ENCODE results near the gene FREM3. TPM values are rescaled to one million over a fixed set of nuclear protein-coding genes. Genes with fewer than 3 reads are reported as not detected.
"Not testable (repeated sequence)": the region's sequence is repeated elsewhere in the genome, so short reads cannot be mapped to it uniquely, and the experiment has no call there.

FREM3 gene
- total RNA-seq, 4 donors from 2014 or later, result not detected

DNA sequence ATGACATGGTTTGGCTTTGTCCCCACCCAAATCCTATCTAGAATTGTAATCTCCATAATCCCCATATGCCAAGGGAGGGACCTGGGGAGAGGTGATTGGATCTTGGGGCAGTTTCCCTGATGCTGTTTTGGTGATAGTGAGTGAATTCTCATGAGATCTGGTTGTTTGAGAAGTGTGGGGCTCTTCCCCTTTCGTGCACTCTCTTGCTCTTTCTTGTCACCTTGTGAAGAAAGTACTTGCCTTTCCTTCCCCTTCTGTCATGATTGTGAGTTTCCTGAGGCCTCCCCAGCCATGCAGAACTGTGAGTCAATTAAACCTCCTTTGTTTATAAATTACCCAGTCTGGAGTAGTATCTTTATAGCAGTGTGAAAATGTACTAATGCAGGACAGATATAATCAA lies 36.4 kb upstream of the FREM3 start:
- TF ChIP-seq, protein P1, sequence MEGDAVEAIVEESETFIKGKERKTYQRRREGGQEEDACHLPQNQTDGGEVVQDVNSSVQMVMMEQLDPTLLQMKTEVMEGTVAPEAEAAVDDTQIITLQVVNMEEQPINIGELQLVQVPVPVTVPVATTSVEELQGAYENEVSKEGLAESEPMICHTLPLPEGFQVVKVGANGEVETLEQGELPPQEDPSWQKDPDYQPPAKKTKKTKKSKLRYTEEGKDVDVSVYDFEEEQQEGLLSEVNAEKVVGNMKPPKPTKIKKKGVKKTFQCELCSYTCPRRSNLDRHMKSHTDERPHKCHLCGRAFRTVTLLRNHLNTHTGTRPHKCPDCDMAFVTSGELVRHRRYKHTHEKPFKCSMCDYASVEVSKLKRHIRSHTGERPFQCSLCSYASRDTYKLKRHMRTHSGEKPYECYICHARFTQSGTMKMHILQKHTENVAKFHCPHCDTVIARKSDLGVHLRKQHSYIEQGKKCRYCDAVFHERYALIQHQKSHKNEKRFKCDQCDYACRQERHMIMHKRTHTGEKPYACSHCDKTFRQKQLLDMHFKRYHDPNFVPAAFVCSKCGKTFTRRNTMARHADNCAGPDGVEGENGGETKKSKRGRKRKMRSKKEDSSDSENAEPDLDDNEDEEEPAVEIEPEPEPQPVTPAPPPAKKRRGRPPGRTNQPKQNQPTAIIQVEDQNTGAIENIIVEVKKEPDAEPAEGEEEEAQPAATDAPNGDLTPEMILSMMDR (IDR thresholded peaks at IDR 0.05), result no peak
- TF ChIP-seq POLR2A (IDR thresholded peaks at IDR 0.05) (no peak), EP300 (IDR thresholded peaks at IDR 0.05) (no peak)
- Histone ChIP-seq H3K4me3 (no peak overlapping the region), H3K4me1 (no peaks in the 10 kb centered on the region), H3K36me3 (no peaks in the 10 kb centered on the region), H3K27me3 (no peaks in the 10 kb centered on the region), H3K9me3 (no peaks in the 10 kb centered on the region), H3K27ac (no peak overlapping the region)
- no peak for DNase-seq (ENCODE audit: low spot score in 2 of 2)
- WGBS, 2 donors, result 48 to 50% methylated on average over 1 of the region's 1 CpG

DNA sequence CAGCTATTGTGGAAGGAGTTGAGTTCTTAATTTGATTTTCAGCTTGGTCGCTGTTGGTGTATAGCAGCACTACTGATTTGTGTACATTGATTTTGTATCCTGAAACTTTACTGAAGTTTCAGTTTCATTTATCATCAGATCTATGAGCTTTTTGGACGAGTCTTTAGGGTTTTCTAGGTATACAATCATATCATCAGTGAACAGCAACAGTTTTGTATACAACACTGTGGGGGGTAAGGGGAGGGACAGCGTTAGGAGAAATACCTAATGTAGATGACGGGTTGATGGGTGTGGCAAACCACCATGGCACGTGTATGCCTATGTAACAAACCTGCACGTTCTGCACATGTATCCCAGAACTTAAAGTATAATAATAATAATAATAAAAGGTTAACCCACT lies 35.6 kb upstream of the FREM3 start:
- not testable (repeated sequence) for H3K27me3 ChIP-seq; H3K4me3 ChIP-seq; H3K36me3 ChIP-seq; DNase-seq (ENCODE audit: low spot score in 2 of 2); H3K27ac ChIP-seq; H3K9me3 ChIP-seq; H3K4me1 ChIP-seq
- 59 to 73% methylated on average over 6 of the region's 6 CpGs for WGBS, 2 donors

DNA sequence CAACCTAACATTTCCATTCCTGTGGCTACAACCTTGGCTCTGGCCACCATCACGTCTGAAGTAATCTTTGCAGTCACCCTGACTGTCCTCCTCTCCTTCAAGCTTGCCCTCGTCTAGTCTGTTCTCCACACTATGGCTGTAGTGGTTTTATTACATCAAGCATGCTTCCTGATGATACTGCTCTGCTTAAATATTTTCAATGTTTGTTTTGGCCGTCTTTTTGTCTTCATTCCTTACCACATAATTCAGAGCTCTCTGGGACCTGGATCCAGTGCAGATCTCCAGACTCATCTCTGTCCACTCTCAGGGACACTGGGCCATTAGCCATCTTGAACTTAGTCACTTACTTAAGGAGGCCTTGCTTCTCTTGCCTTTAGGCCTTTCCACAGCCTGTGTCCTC lies 27.7 kb upstream of the FREM3 start:
- WGBS, 2 donors, result 36 to 52% methylated on average over 3 of the region's 3 CpGs
- TF ChIP-seq POLR2A (IDR thresholded peaks at IDR 0.05) (no peak), EP300 (IDR thresholded peaks at IDR 0.05) (no peak)
- TF ChIP-seq, protein P1 (IDR thresholded peaks at IDR 0.05), result no peak
- DNase-seq (ENCODE audit: low spot score in 2 of 2), result no peak
- no peaks in the 10 kb centered on the region for H3K4me1 ChIP-seq
- H3K27me3 ChIP-seq, result no peaks in the 10 kb centered on the region
- no peaks in the 10 kb centered on the region for H3K9me3 ChIP-seq
- H3K36me3 ChIP-seq, result no peaks in the 10 kb centered on the region
- H3K4me3 ChIP-seq, result no peak overlapping the region
- no peak overlapping the region for H3K27ac ChIP-seq

DNA sequence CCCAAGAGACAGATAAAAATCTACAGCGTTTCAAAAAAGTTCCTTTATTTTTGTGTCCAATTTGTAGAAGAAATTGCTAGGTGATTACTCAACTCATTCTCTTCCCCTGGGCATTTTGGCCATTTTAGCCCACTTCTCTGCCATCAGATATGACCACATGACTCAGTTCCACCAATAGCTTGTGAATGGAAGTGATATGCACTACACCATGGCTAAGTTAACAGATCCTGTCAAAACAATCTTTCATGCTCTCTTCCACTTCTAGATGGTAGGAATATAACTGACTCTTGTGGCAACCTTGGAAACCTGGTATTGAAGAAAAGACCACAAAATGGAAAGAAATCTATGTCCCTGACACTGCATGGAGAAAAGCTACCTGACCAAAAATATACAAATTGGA lies 26.2 kb upstream of the FREM3 start:
- Histone ChIP-seq H3K9me3 (no peaks in the 10 kb centered on the region), H3K4me1 (no peaks in the 10 kb centered on the region), H3K36me3 (no peaks in the 10 kb centered on the region), H3K4me3 (no peak overlapping the region), H3K27me3 (no peaks in the 10 kb centered on the region), H3K27ac (no peak overlapping the region)
- DNase-seq (ENCODE audit: low spot score in 2 of 2), result no peak
- TF ChIP-seq, protein P1 (IDR thresholded peaks at IDR 0.05), result no peak
- TF ChIP-seq EP300 (IDR thresholded peaks at IDR 0.05), result no peak
- no peak for TF ChIP-seq POLR2A (IDR thresholded peaks at IDR 0.05)
- WGBS, 2 donors, result 58 to 64% methylated on average over 1 of the region's 1 CpG

DNA sequence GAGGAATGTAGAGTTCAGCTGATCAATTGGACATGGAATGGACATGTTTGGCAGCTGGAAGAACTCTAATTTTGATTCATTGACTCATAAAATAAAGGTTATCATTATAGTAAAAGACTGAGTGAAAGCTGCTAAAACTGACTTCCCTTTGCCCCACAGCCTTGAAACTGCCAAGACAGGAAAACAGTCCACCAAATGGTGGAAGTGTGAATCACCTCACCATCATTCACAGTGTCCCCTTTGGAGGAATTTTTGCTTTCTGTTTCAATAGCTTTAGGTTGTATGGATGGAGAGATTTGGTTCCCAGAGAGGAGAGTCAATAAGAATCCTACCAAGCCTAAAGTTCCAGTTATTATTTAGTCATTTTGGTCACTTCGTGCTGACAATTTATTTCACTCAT lies 20.8 kb upstream of the FREM3 start:
- Histone ChIP-seq H3K4me3 (no peak overlapping the region), H3K27me3 (no peaks in the 10 kb centered on the region), H3K4me1 (no peaks in the 10 kb centered on the region), H3K36me3 (no peaks in the 10 kb centered on the region), H3K9me3 (no peaks in the 10 kb centered on the region), H3K27ac (no peak overlapping the region)
- TF ChIP-seq POLR2A (IDR thresholded peaks at IDR 0.05), result no peak
- no peak for TF ChIP-seq EP300 (IDR thresholded peaks at IDR 0.05)
- TF ChIP-seq, protein P1 (IDR thresholded peaks at IDR 0.05), result no peak
- WGBS, 2 donors, result 83 to 87% methylated on average over 1 of the region's 1 CpG
- no peak for DNase-seq (ENCODE audit: low spot score in 2 of 2)

DNA sequence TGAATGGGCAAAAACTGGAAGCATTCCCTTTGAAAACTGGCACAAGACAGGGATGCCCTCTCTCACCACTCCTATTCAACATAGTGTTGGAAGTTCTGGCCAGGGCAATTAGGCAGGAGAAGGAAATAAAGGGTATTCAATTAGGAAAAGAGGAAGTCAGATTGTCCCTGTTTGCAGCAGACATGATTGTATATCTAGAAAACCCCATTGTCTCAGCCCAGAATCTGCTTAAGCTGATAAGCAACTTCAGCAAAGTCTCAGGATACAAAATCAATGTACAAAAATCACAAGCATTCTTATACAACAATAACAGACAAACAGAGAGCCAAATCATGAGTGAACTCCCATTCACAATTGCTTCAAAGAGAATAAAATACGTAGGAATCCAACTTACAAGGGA lies 18.3 kb upstream of the FREM3 start:
- not testable (repeated sequence) for H3K4me3 ChIP-seq

More for the DNA sequence above, 18.3 kb upstream of the FREM3 start:
- not testable (repeated sequence) for H3K4me1 ChIP-seq; H3K27ac ChIP-seq; H3K36me3 ChIP-seq; H3K27me3 ChIP-seq; H3K9me3 ChIP-seq; DNase-seq (ENCODE audit: low spot score in 2 of 2)
- WGBS, 2 donors, result no CpG with 5 or more reads among the region's 1 CpG

All from tibial nerve (tissue), 4 donors.